HCT116 (cell line): Measurements from ENCODE around the gene NANOGP8. TPM values are rescaled to one million over a fixed set of nuclear protein-coding genes. Genes with fewer than 3 reads are reported as not detected.

Experiments
- ATAC-seq: fragments of 200-7000 bp; cut with Tn5 transposase; 2 replicates; pipeline ENCODE4 v1.9.1; 2020; ENCODE audit warnings: mild to moderate bottlenecking, moderate library complexity
- BruUV-seq: library from RNA; stranded (reverse); fragments of 400-500 nt; replicated peaks from 2 replicates; lab custom pipeline; 2021; lab: Mats Ljungman, UMichigan
- CTCF ChIA-PET: fragments of 300-600 bp; sonication (Branson Sonifier 250); formaldehyde crosslinking; loops from one replicate; lab custom pipeline; 2021; ENCODE audit warnings: antibody characterized with exemption; lab: Charles Lee
- POLR2A ChIA-PET: fragments of 300-600, 350-600 bp; sonication (Branson Sonifier 250); formaldehyde crosslinking; loops from one replicate; lab custom pipeline; 2021; ENCODE audit warnings: antibody characterized with exemption; lab: Charles Lee
- RAD21 ChIA-PET, 2 experiments: fragments of 300-600 bp; sonication (Branson Sonifier 250); formaldehyde crosslinking; loops; one replicate each; lab custom pipeline; 2023; ENCODE audit warnings: low total read pairs in 2 of 2; ENCODE audit not compliant: uncharacterized antibody in 2 of 2, unreplicated experiment in 2 of 2, low non-redundant PET in 1 of 2; lab: Charles Lee
- DNase-seq: peaks from one replicate; pipeline ENCODE4 v3.0.0-alpha.2; 2010; ENCODE audit warnings: low read depth, low spot score
- H2AFZ ChIP-seq: fragments of 200-600 bp; shearing (Covaris generic), sonication (generic); 2 replicates; pipeline ENCODE4 v1.6.1; 2017; ENCODE audit warnings: low read depth, mixed run types, mixed read lengths, antibody characterized with exemption, low read length; ENCODE audit not compliant: poor library complexity, severe bottlenecking
- H3K27ac ChIP-seq: 2 replicates; pipeline ENCODE4 v1.5.1; 2012; ENCODE audit warnings: low read depth, low read length
- H3K27me3 ChIP-seq: fragments of 200-600 bp; sonication (generic); 2 replicates; pipeline ENCODE4 v1.6.1; 2016; ENCODE audit warnings: mixed run types, low read length, mixed read lengths; ENCODE audit not compliant: insufficient read depth
- H3K36me3 ChIP-seq, 2 experiments: fragments of 200-500 bp in 1 of 2; fragments of 200-600 bp in 1 of 2; sonication (Bioruptor generic) in 1 of 2; sonication (generic) in 1 of 2; 2 replicates each; pipeline versions ENCODE4 v1.5.1 to v1.6.1; 2014 to 2016; ENCODE audit warnings: low read length in 2 of 2, inconsistent platforms in 1 of 2, mixed read lengths in 1 of 2, mixed run types in 1 of 2; ENCODE audit not compliant: insufficient read depth in 2 of 2, control insufficient read depth in 1 of 2
- H3K4me1 ChIP-seq, 2 experiments: fragments of 200-600 bp in 1 of 2; sonication (generic) in 1 of 2; 2 replicates each; pipeline versions ENCODE4 v1.5.1 to v1.6.1; 2012 to 2017; ENCODE audit warnings: low read length in 2 of 2, inconsistent platforms in 1 of 2, mild to moderate bottlenecking in 1 of 2, mixed read lengths in 1 of 2, mixed run types in 1 of 2, moderate library complexity in 1 of 2; ENCODE audit not compliant: insufficient read depth in 2 of 2, control insufficient read depth in 1 of 2
- H3K4me2 ChIP-seq: fragments of 200-600 bp; sonication (generic); 2 replicates; pipeline ENCODE4 v1.6.1; 2017; ENCODE audit warnings: mixed run types, low read length, mixed read lengths
- H3K4me3 ChIP-seq, 2 experiments: fragments of 200-600 bp in 1 of 2; sonication (generic) in 1 of 2; replicated peaks in 1 of 2; 2 replicates each; pipeline ENCODE4 v1.5.1; 2011 to 2016; ENCODE audit warnings: low read length in 2 of 2, control low read depth in 1 of 2, low read depth in 1 of 2, mild to moderate bottlenecking in 1 of 2, mixed read lengths in 1 of 2, mixed run types in 1 of 2
- H3K79me2 ChIP-seq: fragments of 200-600 bp; sonication (generic); 2 replicates; pipeline ENCODE4 v1.6.1; 2017; ENCODE audit warnings: mild to moderate bottlenecking, mixed run types, low read length, moderate library complexity, mixed read lengths; ENCODE audit not compliant: insufficient read depth
- H3K9ac ChIP-seq: fragments of 200-600 bp; sonication (generic); 2 replicates; pipeline ENCODE4 v1.6.1; 2016; ENCODE audit warnings: low read length, mixed read lengths
- H3K9me2 ChIP-seq: fragments of 200-600 bp; sonication (generic), shearing (Covaris generic); 2 replicates; pipeline ENCODE4 v1.6.1; 2017; ENCODE audit warnings: mixed run types, mild to moderate bottlenecking, moderate library complexity; ENCODE audit not compliant: insufficient read depth
- H3K9me3 ChIP-seq, 2 experiments: fragments of 200-500 bp in 1 of 2; fragments of 200-600 bp in 1 of 2; sonication (Bioruptor generic) in 1 of 2; sonication (generic) in 1 of 2; 2 replicates each; pipeline ENCODE4 v1.6.1; 2014 to 2017; ENCODE audit warnings: low read length in 2 of 2, mixed read lengths in 2 of 2, inconsistent platforms in 1 of 2, low read depth in 1 of 2, mild to moderate bottlenecking in 1 of 2, mixed run types in 1 of 2, moderate library complexity in 1 of 2; ENCODE audit not compliant: control insufficient read depth in 1 of 2, insufficient read depth in 1 of 2
- H4K20me1 ChIP-seq: fragments of 200-600 bp; sonication (generic), shearing (Covaris generic); 2 replicates; pipeline ENCODE4 v1.6.1; 2017; ENCODE audit warnings: mixed run types, mild to moderate bottlenecking, moderate library complexity; ENCODE audit not compliant: insufficient read depth
- ATF3 ChIP-seq: IDR thresholded peaks from 2 replicates; pipeline ENCODE4 v1.6.1; 2012
- CEBPB ChIP-seq: IDR thresholded peaks from 2 replicates; pipeline ENCODE4 v1.6.1; 2012; ENCODE audit warnings: low read depth
- CTCF ChIP-seq, 3 experiments: fragments of 200-600 bp in 1 of 3; sonication (generic) in 1 of 3; IDR thresholded peaks in 2 of 3; conservative IDR thresholded peaks in 1 of 3; 2 replicates each; pipeline ENCODE4 v1.5.1; 2012 to 2017; ENCODE audit warnings: low read depth in 2 of 3, low read length in 2 of 3, antibody characterized with exemption in 1 of 3, borderline replicate concordance in 1 of 3, control low read depth in 1 of 3, mild to moderate bottlenecking in 1 of 3, mixed read lengths in 1 of 3, mixed run types in 1 of 3, moderate library complexity in 1 of 3; ENCODE audit not compliant: insufficient read depth in 1 of 3
- EZH2phosphoT487 ChIP-seq: fragments of 200-600 bp; IDR thresholded peaks from 2 replicates; pipeline ENCODE4 v1.6.1; 2018; ENCODE audit warnings: antibody characterized with exemption, borderline replicate concordance
- FOSL1 ChIP-seq: IDR thresholded peaks from 2 replicates; pipeline ENCODE4 v1.6.1; 2012; ENCODE audit warnings: low read depth
- JUND ChIP-seq: IDR thresholded peaks from 2 replicates; pipeline ENCODE4 v1.6.1; 2012
- MAX ChIP-seq: IDR thresholded peaks from 2 replicates; pipeline ENCODE4 v1.6.1; 2012
- POLR2A ChIP-seq: IDR thresholded peaks from 2 replicates; pipeline ENCODE4 v1.7.0; 2011; ENCODE audit warnings: borderline replicate concordance; ENCODE audit not compliant: insufficient read depth, insufficient read length; ENCODE audit errors: extremely low read depth
- POLR2AphosphoS5 ChIP-seq: IDR thresholded peaks from 2 replicates; pipeline ENCODE4 v1.6.1; 2011; ENCODE audit warnings: mild to moderate bottlenecking, low read depth, low read length, moderate library complexity
- RAD21 ChIP-seq: IDR thresholded peaks from 2 replicates; pipeline ENCODE4 v1.6.1; 2012; ENCODE audit warnings: low read depth, mild to moderate bottlenecking
- SIN3A ChIP-seq: IDR thresholded peaks from 2 replicates; pipeline ENCODE4 v1.6.1; 2012; ENCODE audit warnings: low read depth
- ZNF274 ChIP-seq: fragments of 200-500 bp; sonication (Bioruptor generic); IDR thresholded peaks from 2 replicates; pipeline ENCODE4 v1.6.1; 2014; ENCODE audit warnings: mild to moderate bottlenecking, low read depth, low read length, inconsistent platforms
- intact Hi-C: fragments of 100-400 bp; cut with micrococcal nuclease; formaldehyde crosslinking; loops from 2 replicates; pipeline ENCODE4 v1.10.0; 2022
- total RNA-seq: library from RNA; stranded (reverse); gene quantifications from one replicate; pipeline ENCODE4 v1.2.1, GENCODE V29; 2021; ENCODE audit not compliant: unreplicated experiment
- TF ChIP-seq, protein P1 (sequence below): IDR thresholded peaks from 2 replicates; pipeline ENCODE4 v1.6.1; 2012; ENCODE audit warnings: low read depth

NANOGP8 gene
- total RNA-seq, 1 experiment from 2014 or later = not detected

GRCh38 chr15:35127717-35128116 is 42.6 kb upstream of the NANOGP8 start (continued):
- TF ChIP-seq POLR2AphosphoS5 = no peak
- TF ChIP-seq POLR2A = no peak
- no peak for TF ChIP-seq MAX
- TF ChIP-seq FOSL1 = no peak
- TF ChIP-seq, all 23 proteins: peak for 0

GRCh38 chr15:35126236-35126635 is 41.1 kb upstream of the NANOGP8 start:
- CTCF ChIA-PET = no interaction called here
- TF ChIP-seq EZH2phosphoT487 (no peak), ZNF274 (no peak), FOSL1 (no peak)
- H3K9me3 ChIP-seq = no peaks in the 10 kb centered on the region
- no peak overlapping the region for H3K9ac ChIP-seq
- no peaks in the 10 kb centered on the region for H3K27me3 ChIP-seq
- H3K36me3 ChIP-seq = no peaks in the 10 kb centered on the region
- H4K20me1 ChIP-seq = no peaks in the 10 kb centered on the region
- RAD21 ChIA-PET = no interaction called here
- no peaks in the 10 kb centered on the region for H3K4me1 ChIP-seq
- intact Hi-C loops = no loop called here
- DNase-seq (no peak), ATAC-seq (no peak)
- H3K9me2 ChIP-seq = no peaks in the 10 kb centered on the region
- H3K4me3 ChIP-seq = no peak overlapping the region
- BruUV-seq = no TSS peak
- POLR2A ChIA-PET = no interaction called here
- H3K27ac ChIP-seq = no peak overlapping the region
- no peak overlapping the region for H2AFZ ChIP-seq
- H3K4me2 ChIP-seq = no peak overlapping the region
- H3K79me2 ChIP-seq = no peaks in the 10 kb centered on the region

GRCh38 chr15:35123743-35124142 is 38.6 kb upstream of the NANOGP8 start:
- no peaks in the 10 kb centered on the region for H3K27me3 ChIP-seq
- H3K4me1 ChIP-seq = no peaks in the 10 kb centered on the region
- BruUV-seq = no TSS peak
- H3K4me3 ChIP-seq = no peak overlapping the region
- intact Hi-C loops = no loop called here
- H3K9me2 ChIP-seq = no peaks in the 10 kb centered on the region
- H3K79me2 ChIP-seq = no peaks in the 10 kb centered on the region
- no peak overlapping the region for H2AFZ ChIP-seq
- ATAC-seq (no peak), DNase-seq (no peak)
- H3K9ac ChIP-seq = no peak overlapping the region
- CTCF ChIA-PET = no interaction called here
- POLR2A ChIA-PET = no interaction called here
- no peak overlapping the region for H3K4me2 ChIP-seq
- no peaks in the 10 kb centered on the region for H3K9me3 ChIP-seq
- no peaks in the 10 kb centered on the region for H3K36me3 ChIP-seq
- RAD21 ChIA-PET = no interaction called here
- H3K27ac ChIP-seq = no peak overlapping the region
- no peaks in the 10 kb centered on the region for H4K20me1 ChIP-seq
- TF ChIP-seq, protein P1, sequence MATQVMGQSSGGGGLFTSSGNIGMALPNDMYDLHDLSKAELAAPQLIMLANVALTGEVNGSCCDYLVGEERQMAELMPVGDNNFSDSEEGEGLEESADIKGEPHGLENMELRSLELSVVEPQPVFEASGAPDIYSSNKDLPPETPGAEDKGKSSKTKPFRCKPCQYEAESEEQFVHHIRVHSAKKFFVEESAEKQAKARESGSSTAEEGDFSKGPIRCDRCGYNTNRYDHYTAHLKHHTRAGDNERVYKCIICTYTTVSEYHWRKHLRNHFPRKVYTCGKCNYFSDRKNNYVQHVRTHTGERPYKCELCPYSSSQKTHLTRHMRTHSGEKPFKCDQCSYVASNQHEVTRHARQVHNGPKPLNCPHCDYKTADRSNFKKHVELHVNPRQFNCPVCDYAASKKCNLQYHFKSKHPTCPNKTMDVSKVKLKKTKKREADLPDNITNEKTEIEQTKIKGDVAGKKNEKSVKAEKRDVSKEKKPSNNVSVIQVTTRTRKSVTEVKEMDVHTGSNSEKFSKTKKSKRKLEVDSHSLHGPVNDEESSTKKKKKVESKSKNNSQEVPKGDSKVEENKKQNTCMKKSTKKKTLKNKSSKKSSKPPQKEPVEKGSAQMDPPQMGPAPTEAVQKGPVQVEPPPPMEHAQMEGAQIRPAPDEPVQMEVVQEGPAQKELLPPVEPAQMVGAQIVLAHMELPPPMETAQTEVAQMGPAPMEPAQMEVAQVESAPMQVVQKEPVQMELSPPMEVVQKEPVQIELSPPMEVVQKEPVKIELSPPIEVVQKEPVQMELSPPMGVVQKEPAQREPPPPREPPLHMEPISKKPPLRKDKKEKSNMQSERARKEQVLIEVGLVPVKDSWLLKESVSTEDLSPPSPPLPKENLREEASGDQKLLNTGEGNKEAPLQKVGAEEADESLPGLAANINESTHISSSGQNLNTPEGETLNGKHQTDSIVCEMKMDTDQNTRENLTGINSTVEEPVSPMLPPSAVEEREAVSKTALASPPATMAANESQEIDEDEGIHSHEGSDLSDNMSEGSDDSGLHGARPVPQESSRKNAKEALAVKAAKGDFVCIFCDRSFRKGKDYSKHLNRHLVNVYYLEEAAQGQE = no peak
- no peak for TF ChIP-seq ATF3
- TF ChIP-seq RAD21 = no peak
- no peak for TF ChIP-seq FOSL1
- TF ChIP-seq SIN3A = no peak
- TF ChIP-seq ZNF274 = no peak
- no peak for TF ChIP-seq CEBPB
- TF ChIP-seq CTCF (IDR thresholded peaks at IDR 0.05 in 2 of 3, conservative IDR thresholded peaks at IDR 0.05 in 1 of 3; ENCODE audit: borderline replicate concordance in 1 of 3, insufficient read depth in 1 of 3, low read depth in 2 of 3, low read length in 2 of 3) = no peak
- no peak for TF ChIP-seq MAX
- no peak for TF ChIP-seq JUND
- no peak for TF ChIP-seq EZH2phosphoT487
